ENCODE data around the gene EFCAB5. TPM values are rescaled to one million over a fixed set of nuclear protein-coding genes. Genes with fewer than 3 reads are reported as not detected.
"Not testable (repeated sequence)": the region's sequence is repeated elsewhere in the genome, so short reads cannot be mapped to it uniquely, and the experiment has no call there.

The EFCAB5 gene
- total RNA-seq, 2 experiments from 2014 or later = 0.54 to 0.81 TPM

DNA sequence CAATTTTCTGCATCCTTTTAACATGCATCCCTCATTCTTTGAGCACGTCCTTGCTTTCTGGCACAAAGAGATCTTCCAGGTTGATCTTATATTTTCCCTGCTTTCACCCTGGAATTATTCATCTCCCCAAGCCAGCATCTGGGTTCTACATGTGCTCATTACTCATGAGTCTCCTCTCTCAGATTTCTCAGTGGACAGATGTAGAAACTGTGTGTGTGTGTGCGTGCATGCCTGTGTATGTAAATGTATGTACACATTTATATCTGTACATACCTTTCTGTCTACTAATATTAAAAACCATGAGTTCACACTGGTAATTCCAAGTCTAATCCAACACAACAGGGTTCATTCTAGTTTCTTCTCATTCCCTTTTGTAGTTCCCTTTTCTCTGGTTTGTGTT is 133.3 kb downstream of the EFCAB5 start:
- no peak overlapping the region for H3K4me3 Mint-ChIP-seq
- POLR2A ChIA-PET = no interaction called here

DNA sequence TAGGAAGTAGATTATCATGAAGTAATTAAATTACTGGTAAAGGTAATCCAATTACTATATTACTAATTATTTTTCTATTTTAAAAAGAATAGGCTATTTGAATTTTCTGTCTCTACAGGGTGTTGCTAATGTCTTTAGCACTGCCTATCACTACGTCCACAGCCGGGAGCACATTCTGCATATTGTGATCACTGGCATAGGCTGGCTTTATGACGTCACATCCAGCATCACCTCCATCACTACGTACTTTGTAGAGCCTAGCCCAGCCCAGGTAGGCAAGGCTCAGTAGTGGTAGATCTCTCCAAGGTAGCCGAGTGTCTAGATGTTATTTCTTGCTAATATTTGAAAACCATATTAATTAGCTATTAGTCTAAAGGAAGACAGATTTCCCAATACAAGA is 141.3 kb downstream of the EFCAB5 start:
- TF ChIP-seq, protein P1, sequence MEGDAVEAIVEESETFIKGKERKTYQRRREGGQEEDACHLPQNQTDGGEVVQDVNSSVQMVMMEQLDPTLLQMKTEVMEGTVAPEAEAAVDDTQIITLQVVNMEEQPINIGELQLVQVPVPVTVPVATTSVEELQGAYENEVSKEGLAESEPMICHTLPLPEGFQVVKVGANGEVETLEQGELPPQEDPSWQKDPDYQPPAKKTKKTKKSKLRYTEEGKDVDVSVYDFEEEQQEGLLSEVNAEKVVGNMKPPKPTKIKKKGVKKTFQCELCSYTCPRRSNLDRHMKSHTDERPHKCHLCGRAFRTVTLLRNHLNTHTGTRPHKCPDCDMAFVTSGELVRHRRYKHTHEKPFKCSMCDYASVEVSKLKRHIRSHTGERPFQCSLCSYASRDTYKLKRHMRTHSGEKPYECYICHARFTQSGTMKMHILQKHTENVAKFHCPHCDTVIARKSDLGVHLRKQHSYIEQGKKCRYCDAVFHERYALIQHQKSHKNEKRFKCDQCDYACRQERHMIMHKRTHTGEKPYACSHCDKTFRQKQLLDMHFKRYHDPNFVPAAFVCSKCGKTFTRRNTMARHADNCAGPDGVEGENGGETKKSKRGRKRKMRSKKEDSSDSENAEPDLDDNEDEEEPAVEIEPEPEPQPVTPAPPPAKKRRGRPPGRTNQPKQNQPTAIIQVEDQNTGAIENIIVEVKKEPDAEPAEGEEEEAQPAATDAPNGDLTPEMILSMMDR (IDR thresholded peaks at IDR 0.05) = no peak
- Mint-ChIP-seq H3K27me3 (peaks cover 8% of the 10 kb centered on the region), H3K4me3 (no peak overlapping the region), H3K4me1 (ENCODE audit: low read depth) (no peaks in the 10 kb centered on the region), H3K9me3 (no peaks in the 10 kb centered on the region), H3K36me3 (ENCODE audit: low read depth) (no peaks in the 10 kb centered on the region), H3K27ac (no peak overlapping the region)
- CTCF ChIA-PET = interaction anchor here (1.3 to 4.2 kb wide), 2 partner anchors 10 to 12 kb away, joined by 3 to 42 read pairs; no protein-coding TSS in a partner anchor
- no peak for DNase-seq
- no peak for ATAC-seq
- intact Hi-C loops (cut with micrococcal nuclease) = no loop called here
- POLR2A ChIA-PET = no interaction called here

More for the DNA sequence above, 133.3 kb downstream of the EFCAB5 start:
- no peaks in the 10 kb centered on the region for H3K9me3 Mint-ChIP-seq
- TF ChIP-seq, protein P1 (IDR thresholded peaks at IDR 0.05) = no peak
- H3K36me3 Mint-ChIP-seq (ENCODE audit: low read depth) = no peaks in the 10 kb centered on the region
- peaks cover 10% of the 10 kb centered on the region for H3K27me3 Mint-ChIP-seq
- intact Hi-C loops (cut with micrococcal nuclease) = no loop called here
- no peak for ATAC-seq
- CTCF ChIA-PET = interaction anchor here (1.8 kb wide), 1 partner anchor 17 kb away, joined by 5 read pairs; no protein-coding TSS in a partner anchor
- no peaks in the 10 kb centered on the region for H3K4me1 Mint-ChIP-seq (ENCODE audit: low read depth)
- no peak overlapping the region for H3K27ac Mint-ChIP-seq
- DNase-seq = no peak

DNA sequence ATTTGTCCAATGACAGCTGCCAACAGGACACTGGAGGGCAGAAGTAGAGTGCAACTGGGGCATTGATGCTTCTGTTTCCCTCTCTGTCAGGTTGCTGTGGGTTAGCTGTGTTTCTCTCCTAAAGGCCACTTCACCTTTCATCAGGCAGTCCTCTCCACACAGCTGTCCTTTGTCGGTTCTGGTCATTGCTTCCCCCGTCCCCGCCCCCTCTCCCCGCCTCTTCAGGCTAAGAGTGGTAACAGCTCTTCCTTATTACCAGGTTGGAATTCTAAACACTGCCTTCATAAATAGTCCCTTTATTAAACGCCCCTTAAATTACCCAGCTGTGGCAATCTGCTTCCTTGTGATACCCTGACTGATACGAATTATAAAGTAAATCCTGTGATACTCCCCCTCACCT is 143.4 kb downstream of the EFCAB5 start:
- Mint-ChIP-seq H3K4me3 (no peak overlapping the region), H3K27ac (no peak overlapping the region), H3K4me1 (ENCODE audit: low read depth) (no peaks in the 10 kb centered on the region), H3K36me3 (ENCODE audit: low read depth) (no peaks in the 10 kb centered on the region), H3K27me3 (peaks cover 3% of the 10 kb centered on the region), H3K9me3 (no peaks in the 10 kb centered on the region)
- ChIA-PET CTCF (interaction anchor here (0.8 to 4.2 kb wide), 3 partner anchors 8 to 21 kb away, joined by 4 to 42 read pairs (median 5); no protein-coding TSS in a partner anchor), POLR2A (no interaction called here)
- DNase-seq = no peak
- TF ChIP-seq, protein P1 (IDR thresholded peaks at IDR 0.05) = no peak
- intact Hi-C loops (cut with micrococcal nuclease) = no loop called here
- no peak for ATAC-seq

DNA sequence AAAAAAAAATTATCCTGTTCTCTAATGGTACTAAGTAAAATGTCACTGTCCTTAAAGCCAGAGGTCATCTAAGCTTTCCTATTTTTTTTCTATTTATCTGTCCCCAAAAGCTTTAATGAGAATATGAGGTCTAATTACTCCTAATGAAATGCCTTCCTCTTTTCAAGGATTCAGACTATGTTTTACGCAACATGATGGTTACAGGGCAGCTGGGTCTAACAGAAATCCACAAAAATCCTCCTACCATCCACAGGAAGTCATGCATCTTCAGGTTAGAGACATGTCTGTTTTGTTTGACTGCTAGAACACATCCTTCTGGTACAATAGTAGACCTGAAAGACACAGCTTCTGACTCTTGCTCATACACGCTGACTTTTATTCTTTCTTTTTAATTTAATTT is 145.5 kb downstream of the EFCAB5 start:
- TF ChIP-seq, protein P1 (IDR thresholded peaks at IDR 0.05) = no peak
- ATAC-seq = no peak
- H3K4me1 Mint-ChIP-seq (ENCODE audit: low read depth) = no peaks in the 10 kb centered on the region
- H3K27me3 Mint-ChIP-seq = peaks cover 3% of the 10 kb centered on the region
- ChIA-PET CTCF (no interaction called here), POLR2A (interaction anchor here (0.7 to 1.1 kb wide), 2 partner anchors 397 to 470 kb away, joined by 3 to 4 read pairs; no protein-coding TSS in a partner anchor)
- H3K4me3 Mint-ChIP-seq = no peak overlapping the region
- intact Hi-C loops (cut with micrococcal nuclease) = no loop called here
- no peak overlapping the region for H3K27ac Mint-ChIP-seq
- no peaks in the 10 kb centered on the region for H3K9me3 Mint-ChIP-seq
- H3K36me3 Mint-ChIP-seq (ENCODE audit: low read depth) = no peaks in the 10 kb centered on the region
- no peak for DNase-seq

DNA sequence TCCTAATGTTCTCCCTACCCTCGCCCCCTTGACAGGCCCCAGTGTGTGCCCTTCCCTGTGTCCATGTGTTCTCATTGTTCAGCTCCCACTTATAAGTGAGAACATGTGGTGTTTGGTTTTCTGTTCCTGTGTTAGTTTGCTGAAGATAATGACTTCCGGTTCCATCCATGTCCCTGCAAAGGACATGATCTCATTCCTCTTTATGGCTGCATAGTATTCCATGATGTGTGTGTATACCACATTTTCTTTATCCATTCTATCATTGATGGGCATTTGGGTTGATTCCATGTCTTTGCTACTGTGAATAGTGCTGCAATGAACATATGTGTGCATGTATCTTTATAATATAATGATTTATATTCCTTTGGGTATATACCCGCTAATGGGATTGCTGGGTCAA is 146.0 kb downstream of the EFCAB5 start:
- intact Hi-C loops (cut with micrococcal nuclease); H3K4me1 Mint-ChIP-seq (ENCODE audit: low read depth); ATAC-seq; DNase-seq; H3K9me3 Mint-ChIP-seq; H3K4me3 Mint-ChIP-seq; H3K27ac Mint-ChIP-seq; H3K36me3 Mint-ChIP-seq (ENCODE audit: low read depth); H3K27me3 Mint-ChIP-seq: not testable (repeated sequence)
- CTCF ChIA-PET = interaction anchor here (1.1 kb wide), 1 partner anchor 38 kb away, joined by 3 read pairs; no protein-coding TSS in a partner anchor
- POLR2A ChIA-PET = interaction anchor here (0.7 kb wide), 1 partner anchor 398 kb away, joined by 4 read pairs; no protein-coding TSS in a partner anchor

All from activated CD8-positive, alpha-beta T cell treated with anti-CD3 and anti-CD28 coated beads for 36 hours (primary cell).